CD14-positive monocyte (primary cell): ENCODE results near the gene ANKRD17. TPM values are rescaled to one million over a fixed set of nuclear protein-coding genes. Genes with fewer than 3 reads are reported as not detected.
A peak's percentile ranks its signal among the peaks of the same experiment; 100 is the strongest.

Experiments
- DNase-seq, 3 donors: peaks; one replicate each; pipeline ENCODE4 v3.0.0-alpha.2; 2011 to 2022
- H2AFZ ChIP-seq: 2 replicates; pipeline ENCODE4 v1.6.0; 2012; ENCODE audit warnings: mild to moderate bottlenecking, low read depth, low read length, inconsistent platforms; ENCODE audit not compliant: insufficient read depth, poor library complexity, severe bottlenecking
- H3K27ac ChIP-seq, 2 donors: 1 replicate in 1 of 2; 2 replicates in 1 of 2; pipeline ENCODE4 v1.5.1; 2012 to 2013; ENCODE audit warnings: low read length in 2 of 2, control low read depth in 1 of 2, inconsistent platforms in 1 of 2, low read depth in 1 of 2, mild to moderate bottlenecking in 1 of 2
- H3K27me3 ChIP-seq, 2 donors: one replicate each; pipeline versions ENCODE4 v1.6.0 to v1.6.1; 2011 to 2013; ENCODE audit warnings: low read length in 2 of 2; ENCODE audit not compliant: control insufficient read depth in 2 of 2, insufficient read depth in 2 of 2
- H3K36me3 ChIP-seq, 2 donors: replicated peaks in 1 of 2; 1 replicate in 1 of 2; 2 replicates in 1 of 2; pipeline versions ENCODE4 v1.5.1 to v1.6.1; 2012 to 2013; ENCODE audit warnings: low read length in 2 of 2, control low read depth in 1 of 2, inconsistent platforms in 1 of 2, mild to moderate bottlenecking in 1 of 2; ENCODE audit not compliant: insufficient read depth in 2 of 2, control insufficient read depth in 1 of 2
- H3K4me1 ChIP-seq, 2 donors: 1 replicate in 1 of 2; 2 replicates in 1 of 2; pipeline versions ENCODE4 v1.5.1 to v1.6.1; 2012 to 2013; ENCODE audit warnings: low read length in 2 of 2, control low read depth in 1 of 2, inconsistent platforms in 1 of 2, mild to moderate bottlenecking in 1 of 2, moderate library complexity in 1 of 2; ENCODE audit not compliant: insufficient read depth in 2 of 2, control insufficient read depth in 1 of 2
- H3K4me2 ChIP-seq: replicated peaks from 2 replicates; pipeline ENCODE3; 2012; ENCODE audit warnings: low read length, moderate library complexity, mild to moderate bottlenecking; ENCODE audit not compliant: poor library complexity, severe bottlenecking; ENCODE audit errors: extremely low read depth
- H3K4me3 ChIP-seq, 3 experiments: fragments of 200-600 bp in 1 of 3; sonication (generic) in 1 of 3; replicated peaks in 1 of 3; 1 replicate in 2 of 3; 2 replicates in 1 of 3; pipeline ENCODE4 v1.5.1; 2011 to 2013; ENCODE audit warnings: low read length in 3 of 3, mild to moderate bottlenecking in 3 of 3, control low read depth in 2 of 3, low read depth in 2 of 3, inconsistent platforms in 1 of 3, moderate library complexity in 1 of 3
- H3K79me2 ChIP-seq: 2 replicates; pipeline ENCODE4 v1.6.0; 2012; ENCODE audit warnings: mild to moderate bottlenecking, control low read depth, inconsistent platforms, low read length, moderate library complexity; ENCODE audit not compliant: insufficient read depth
- H3K9ac ChIP-seq: 2 replicates; pipeline ENCODE4 v1.6.0; 2017; ENCODE audit warnings: low read length, mild to moderate bottlenecking; ENCODE audit not compliant: insufficient read depth, poor library complexity, severe bottlenecking
- H3K9me3 ChIP-seq, 2 donors: replicated peaks in 1 of 2; 1 replicate in 1 of 2; 2 replicates in 1 of 2; pipeline versions ENCODE4 v1.5.1 to v1.6.1; 2012 to 2013; ENCODE audit warnings: low read length in 2 of 2, control low read depth in 1 of 2; ENCODE audit not compliant: control insufficient read depth in 1 of 2, insufficient read depth in 1 of 2
- H4K20me1 ChIP-seq: 2 replicates; pipeline ENCODE4 v1.6.0; 2012; ENCODE audit warnings: mild to moderate bottlenecking, low read length, control low read depth, moderate library complexity; ENCODE audit not compliant: insufficient read depth
- H3K27ac Mint-ChIP-seq, 7 donors: one replicate each; pipeline ENCODE4 v1.8.0; 2020; ENCODE audit warnings: mild to moderate bottlenecking in 7 of 7, mixed read lengths in 7 of 7, moderate library complexity in 6 of 7, inconsistent platforms in 2 of 7
- H3K27me3 Mint-ChIP-seq, 3 donors: one replicate each; pipeline ENCODE4 v1.8.0; 2021 to 2022; ENCODE audit warnings: low read depth in 3 of 3, mild to moderate bottlenecking in 3 of 3, mixed read lengths in 3 of 3, moderate library complexity in 3 of 3, inconsistent platforms in 1 of 3
- H3K36me3 Mint-ChIP-seq, 2 donors: one replicate each; pipeline ENCODE4 v1.8.0; 2020; ENCODE audit warnings: mixed read lengths in 2 of 2, inconsistent platforms in 1 of 2, mild to moderate bottlenecking in 1 of 2
- H3K4me1 Mint-ChIP-seq: one replicate; pipeline ENCODE4 v1.8.0; 2020; ENCODE audit warnings: mild to moderate bottlenecking, mixed read lengths
- H3K4me3 Mint-ChIP-seq, 2 donors: one replicate each; pipeline ENCODE4 v1.8.0; 2020; ENCODE audit warnings: mild to moderate bottlenecking in 2 of 2, mixed read lengths in 2 of 2, moderate library complexity in 1 of 2
- H3K9me3 Mint-ChIP-seq, 7 donors: one replicate each; pipeline ENCODE4 v1.8.0; 2020 to 2022; ENCODE audit warnings: mixed read lengths in 7 of 7, mild to moderate bottlenecking in 6 of 7, moderate library complexity in 6 of 7, inconsistent platforms in 2 of 7
- CTCF ChIP-seq: fragments of 200-600 bp; IDR thresholded peaks from one replicate; pipeline ENCODE4 v1.8.0; 2022; ENCODE audit warnings: antibody characterized with exemption, mild to moderate bottlenecking
- WGBS: methylation state at CpG from one replicate; pipeline ENCODE4 v1.1.5; 2013; ENCODE audit warnings: missing lambda C conversion rate; ENCODE audit not compliant: insufficient coverage; 5-methylcytosine and 5-hydroxymethylcytosine counted together
- intact Hi-C, 2 donors: fragments of 100-400 bp; cut with micrococcal nuclease; formaldehyde crosslinking; loops; one replicate each; pipeline versions ENCODE4 v1.15.0 to v1.15.1; 2023
- polyA plus RNA-seq, 3 donors: library from polyadenylated mRNA; depleted of rRNA in 1 of 3; unstranded in 2 of 3; stranded (reverse) in 1 of 3; fragments of 300-500 nt in 2 of 3; fragments of >200 nt in 1 of 3; fragmentation: Illumina TruSeq in 2 of 3; gene quantifications; 1 replicate in 2 of 3; 2 replicates in 1 of 3; pipeline ENCODE4 v1.2.3, GENCODE V29; 2012 to 2021

The ANKRD17 gene
- polyA plus RNA-seq, 3 donors: 5.3 to 18.9 (median 9.0) TPM

- H4K20me1 ChIP-seq: peaks cover 89% of the 10 kb centered on the region
- no peaks in the 10 kb centered on the region for H3K9me3 ChIP-seq
- peak overlapping the region in 1 of 2 donors; percentile 23 for H3K27ac ChIP-seq
- peaks cover 21 to 72% of the 10 kb centered on the region in 2 donors for H3K36me3 ChIP-seq
- no peak for TF ChIP-seq CTCF
- Mint-ChIP-seq H3K9me3 (no peaks in the 10 kb centered on the region), H3K4me1 (peaks cover 2% of the 10 kb centered on the region), H3K27ac (peak overlapping the region in 1 of 7 donors; percentile 63), H3K4me3 (no peak overlapping the region), H3K27me3 (no peaks in the 10 kb centered on the region), H3K36me3 (peaks cover 35 to 52% of the 10 kb centered on the region in 2 donors)
- H3K79me2 ChIP-seq: peaks cover 94% of the 10 kb centered on the region
- no CpG with 5 or more reads among the region's 1 CpG for WGBS
- H3K27me3 ChIP-seq: no peaks in the 10 kb centered on the region
- H3K9ac ChIP-seq: no peak overlapping the region
- H3K4me2 ChIP-seq: no peak overlapping the region
- intact Hi-C loops: no loop called here
- no peak overlapping the region for H2AFZ ChIP-seq
- no peaks in the 10 kb centered on the region for H3K4me1 ChIP-seq
- H3K4me3 ChIP-seq: no peak overlapping the region
- DNase-seq: no peak
These were observed 23.9 kb downstream of the ANKRD17 start for GRCh38 chr4:73234712-73235111.

GRCh38 chr4:73231518-73232487, 26.8 kb downstream of the ANKRD17 start:
- no peak for DNase-seq
- TF ChIP-seq CTCF: no peak
- Mint-ChIP-seq H3K4me1 (no peaks in the 10 kb centered on the region), H3K9me3 (no peaks in the 10 kb centered on the region), H3K27ac (peak overlapping the region in 1 of 7 donors; percentile 52), H3K36me3 (peaks cover 33 to 53% of the 10 kb centered on the region in 2 donors), H3K4me3 (no peak overlapping the region), H3K27me3 (no peaks in the 10 kb centered on the region)
- Histone ChIP-seq H2AFZ (no peak overlapping the region), H3K36me3 (peaks cover 21 to 70% of the 10 kb centered on the region in 2 donors), H3K4me1 (no peaks in the 10 kb centered on the region), H4K20me1 (peaks cover 74% of the 10 kb centered on the region), H3K79me2 (peaks cover 87% of the 10 kb centered on the region), H3K9me3 (no peaks in the 10 kb centered on the region), H3K4me3 (no peak overlapping the region), H3K4me2 (no peak overlapping the region), H3K27ac (peak overlapping the region in 1 of 2 donors; percentile 6), H3K9ac (no peak overlapping the region), H3K27me3 (no peaks in the 10 kb centered on the region)
- intact Hi-C loops: no loop called here
- 100% methylated on average over 1 of the region's 8 CpGs for WGBS
